GM23248 (cell line): ENCODE measurements around the gene POFUT2.

ENCODE experiments used
- EZH2 ChIP-seq: fragments of 200-600 bp; sonication (generic); IDR thresholded peaks from 2 replicates; pipeline ENCODE4 v1.6.1; 2018; ENCODE audit warnings: antibody characterized with exemption, mild to moderate bottlenecking; ENCODE audit not compliant: insufficient read depth, poor library complexity, severe bottlenecking
- EZH2phosphoT487 ChIP-seq: fragments of 200-600 bp; sonication (generic); IDR thresholded peaks from 2 replicates; pipeline ENCODE4 v1.6.1; 2018; ENCODE audit warnings: antibody characterized with exemption, moderate library complexity, mild to moderate bottlenecking, low read depth; ENCODE audit not compliant: insufficient read depth

DNA sequence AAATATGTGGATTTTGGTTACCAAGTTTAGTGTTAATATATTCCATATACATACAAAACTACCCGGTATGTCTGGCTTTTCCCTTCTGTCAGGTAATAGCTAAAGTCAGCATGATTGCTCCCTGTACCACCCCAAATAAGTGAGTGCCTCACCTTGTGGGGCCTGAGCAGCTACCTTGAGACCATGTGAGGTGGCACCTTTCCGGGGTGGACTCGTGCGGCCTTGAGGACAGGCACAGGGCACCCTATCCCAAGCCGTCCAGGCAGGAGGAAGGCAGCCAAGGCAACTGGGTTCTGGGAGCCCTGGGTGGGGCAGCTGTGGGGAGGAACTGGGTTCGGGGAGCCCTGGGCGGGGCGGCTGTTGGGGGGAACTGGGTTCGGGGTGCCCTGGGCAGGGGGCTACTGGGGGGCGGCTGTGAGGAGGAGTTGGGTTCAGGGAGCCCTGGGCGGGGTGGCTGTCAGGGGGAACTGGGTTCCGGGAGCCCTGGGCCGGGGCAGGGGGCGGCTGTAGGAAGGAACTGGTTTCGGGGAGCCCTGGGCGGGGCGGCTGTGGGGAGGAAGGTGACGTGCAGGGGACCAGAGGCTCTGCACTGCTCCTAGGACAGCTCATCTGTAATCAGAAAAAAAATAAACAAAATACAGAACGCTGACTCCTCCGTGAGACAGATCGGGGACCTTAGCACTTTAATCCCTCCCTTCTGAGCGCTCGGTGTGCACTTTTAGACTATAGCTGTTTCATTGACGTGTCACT lies 63.3 kb downstream of the POFUT2 start:
- no peak for TF ChIP-seq EZH2
- TF ChIP-seq EZH2phosphoT487: no peak
